Measurements from ENCODE around the gene PRDM12. TPM values are rescaled to one million over a fixed set of nuclear protein-coding genes. Genes with fewer than 3 reads are reported as not detected.

PRDM12 gene
- total RNA-seq, 1 donor from 2014 or later = not detected

GRCh38 chr9:130720762-130721161, 56.4 kb downstream of the PRDM12 start:
- no peak for DNase-seq (ENCODE audit: low read depth in 2 of 2)

- peak in 1 of 2 donors; percentile 53 for DNase-seq (ENCODE audit: low read depth in 2 of 2)
These were observed 64.3 kb downstream of the PRDM12 start for GRCh38 chr9:130728721-130729120.

GRCh38 chr9:130729145-130729544, 64.8 kb downstream of the PRDM12 start:
- no peak for DNase-seq (ENCODE audit: low read depth in 2 of 2)

GRCh38 chr9:130731355-130731754, 67.0 kb downstream of the PRDM12 start:
- no peak for DNase-seq (ENCODE audit: low read depth in 2 of 2)

- DNase-seq (ENCODE audit: low read depth in 2 of 2) = peak in 1 of 2 donors; percentile 37
These were observed 67.7 kb downstream of the PRDM12 start for GRCh38 chr9:130732136-130732535.

Other genes starting within 250 kb of the PRDM12 start
- gene ASS1, start 219.6 kb upstream of the PRDM12 start, total RNA-seq = 2.3 and 4.2 TPM in 2 replicates
- 26.7 and 27.1 TPM in 2 replicates for gene FUBP3, start 85.0 kb upstream of the PRDM12 start, total RNA-seq
- gene EXOSC2, start 29.2 kb downstream of the PRDM12 start, total RNA-seq = 22.3 and 27.7 TPM in 2 replicates
- gene ABL1, start 170.7 kb downstream of the PRDM12 start, total RNA-seq = 21.8 and 38.3 TPM in 2 replicates
- gene QRFP, start 232.2 kb downstream of the PRDM12 start, total RNA-seq = not detected in 2 replicates